D721Med (cell line): ENCODE measurements around the gene MARCHF7.

ENCODE experiments used
- DNase-seq: peaks from one replicate; pipeline ENCODE4 v3.0.0; 2011; ENCODE audit warnings: low spot score; ENCODE audit not compliant: insufficient read length
- FAIRE-seq: peaks from 2 replicates; lab custom pipeline; 2011; peaks lifted over from hg19 to GRCh38; lab: Jason Lieb, UNC
- TF ChIP-seq, protein P1 (sequence below): IDR thresholded peaks from 2 replicates; pipeline ENCODE4 v1.5.1; 2012; ENCODE audit warnings: mild to moderate bottlenecking, control low read depth; ENCODE audit not compliant: insufficient read depth; ENCODE audit errors: missing control alignments

MARCHF7 gene

GRCh38 chr2:159694500-159695040 lies 17.7 kb upstream of the MARCHF7 start:
- DNase-seq, result no peak
- no peak for FAIRE-seq
- TF ChIP-seq, protein P1, sequence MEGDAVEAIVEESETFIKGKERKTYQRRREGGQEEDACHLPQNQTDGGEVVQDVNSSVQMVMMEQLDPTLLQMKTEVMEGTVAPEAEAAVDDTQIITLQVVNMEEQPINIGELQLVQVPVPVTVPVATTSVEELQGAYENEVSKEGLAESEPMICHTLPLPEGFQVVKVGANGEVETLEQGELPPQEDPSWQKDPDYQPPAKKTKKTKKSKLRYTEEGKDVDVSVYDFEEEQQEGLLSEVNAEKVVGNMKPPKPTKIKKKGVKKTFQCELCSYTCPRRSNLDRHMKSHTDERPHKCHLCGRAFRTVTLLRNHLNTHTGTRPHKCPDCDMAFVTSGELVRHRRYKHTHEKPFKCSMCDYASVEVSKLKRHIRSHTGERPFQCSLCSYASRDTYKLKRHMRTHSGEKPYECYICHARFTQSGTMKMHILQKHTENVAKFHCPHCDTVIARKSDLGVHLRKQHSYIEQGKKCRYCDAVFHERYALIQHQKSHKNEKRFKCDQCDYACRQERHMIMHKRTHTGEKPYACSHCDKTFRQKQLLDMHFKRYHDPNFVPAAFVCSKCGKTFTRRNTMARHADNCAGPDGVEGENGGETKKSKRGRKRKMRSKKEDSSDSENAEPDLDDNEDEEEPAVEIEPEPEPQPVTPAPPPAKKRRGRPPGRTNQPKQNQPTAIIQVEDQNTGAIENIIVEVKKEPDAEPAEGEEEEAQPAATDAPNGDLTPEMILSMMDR, result no peak

GRCh38 chr2:159695795-159696448 lies 16.4 kb upstream of the MARCHF7 start:
- TF ChIP-seq, protein P1, result no peak
- DNase-seq (no peak), FAIRE-seq (no peak)

- TF ChIP-seq, protein P1, result no peak
- DNase-seq, result no peak
- no peak for FAIRE-seq
These were observed 8.8 kb upstream of the MARCHF7 start for GRCh38 chr2:159703491-159703890.

DNA sequence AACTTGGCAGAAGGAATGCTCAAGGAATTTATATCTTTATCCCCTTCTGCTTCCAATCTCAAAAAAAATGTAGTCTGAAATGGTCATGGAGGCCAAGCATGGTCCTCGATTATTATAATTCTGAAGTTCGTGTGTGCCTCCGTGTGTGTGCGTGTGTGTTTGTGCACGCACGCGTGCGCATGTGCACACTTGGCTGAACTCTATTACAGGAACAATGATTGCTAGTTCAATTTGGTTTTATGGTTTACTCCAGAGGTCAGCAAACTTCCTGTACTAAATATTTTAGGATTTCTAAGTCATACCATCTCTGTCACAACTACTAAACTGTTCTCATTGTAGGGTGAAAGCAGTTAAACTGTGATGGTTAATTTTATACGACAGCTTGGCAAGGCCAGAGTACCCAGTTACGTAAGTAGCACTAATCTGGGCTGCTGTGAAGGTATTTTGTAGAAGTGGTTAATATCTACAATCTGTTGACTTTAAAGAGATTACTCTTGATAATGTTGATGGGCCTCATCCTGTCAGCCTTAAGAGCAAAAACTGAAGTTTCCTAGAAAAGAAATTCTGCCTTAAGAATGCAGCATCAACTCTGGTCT lies 5.8 kb upstream of the MARCHF7 start:
- FAIRE-seq (peak; percentile 86), DNase-seq (peak; percentile 32)
- TF ChIP-seq, protein P1, result no peak

- TF ChIP-seq, protein P1, result no peak
- DNase-seq (no peak), FAIRE-seq (no peak)
These were observed 4.1 kb upstream of the MARCHF7 start for GRCh38 chr2:159708066-159708760.

DNA sequence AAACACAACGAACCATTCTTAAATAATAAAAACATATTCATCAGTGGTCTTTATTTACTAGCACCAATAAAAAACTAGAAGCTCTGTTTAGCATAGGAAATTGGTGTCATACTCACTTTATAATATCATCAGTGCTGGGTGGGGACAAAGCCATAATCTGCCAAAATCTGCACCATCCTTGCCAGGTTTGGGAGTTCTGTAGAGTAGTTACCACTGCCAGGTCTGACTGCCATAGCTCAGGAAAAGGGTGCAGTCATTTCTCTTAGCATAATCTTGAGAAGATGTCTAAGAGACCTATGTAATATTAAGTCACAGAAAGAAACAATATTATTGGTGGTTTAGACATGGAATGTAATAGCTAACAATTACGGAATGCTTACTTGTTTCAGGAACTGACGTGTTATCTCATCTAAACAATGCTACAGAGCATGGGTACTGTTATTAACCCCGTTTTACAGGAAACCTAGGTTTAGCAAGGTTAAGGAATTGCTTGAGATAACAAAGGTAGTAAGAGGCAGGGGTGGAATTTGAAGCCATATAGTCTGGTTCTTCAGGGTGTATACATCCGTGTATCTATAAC lies 1.6 kb upstream of the MARCHF7 start:
- FAIRE-seq, result no peak
- TF ChIP-seq, protein P1, result no peak
- DNase-seq, result no peak
